ENCODE data around the gene FOXP1. TPM values are rescaled to one million over a fixed set of nuclear protein-coding genes. Genes with fewer than 3 reads are reported as not detected.

The FOXP1 gene
- total and polyA plus RNA-seq, 4 donors = 4.9 to 35.4 (median 32.0) TPM

GRCh38 chr3:71237672-71238071 lies 345.9 kb downstream of the FOXP1 start:
- no peak overlapping the region for H3K4me3 ChIP-seq (ENCODE audit: low read depth in 1 of 3, low read length in 3 of 3)
- WGBS = 89% methylated on average over 5 of the region's 5 CpGs
- no peak for DNase-seq (ENCODE audit: low spot score)
- H3K27me3 ChIP-seq (ENCODE audit: control insufficient read depth in 4 of 4, insufficient read depth in 4 of 4, low read length in 3 of 4) = no peaks in the 10 kb centered on the region
- no peaks in the 10 kb centered on the region for H3K36me3 ChIP-seq (ENCODE audit: control insufficient read depth in 4 of 4, insufficient read depth in 3 of 4, low read depth in 1 of 4, low read length in 3 of 4)
- H3K4me1 ChIP-seq (ENCODE audit: control insufficient read depth in 4 of 4, insufficient read depth in 4 of 4, low read length in 3 of 4) = no peaks in the 10 kb centered on the region
- H3K9ac ChIP-seq (ENCODE audit: low read depth in 1 of 2, low read length in 2 of 2) = no peak overlapping the region
- TF ChIP-seq CTCF (IDR thresholded peaks at IDR 0.05; ENCODE audit: low read depth, low read length, missing input control) (no peak), GABPA (IDR thresholded peaks at IDR 0.05 in 1 of 2, conservative IDR thresholded peaks at IDR 0.05 in 1 of 2) (no peak), ATF3 (IDR thresholded peaks at IDR 0.05) (no peak), ZBTB33 (IDR thresholded peaks at IDR 0.05) (no peak), REST (IDR thresholded peaks at IDR 0.05) (no peak), HNF4G (IDR thresholded peaks at IDR 0.05) (no peak), JUND (IDR thresholded peaks at IDR 0.05) (no peak)
- no peak overlapping the region for H3K27ac ChIP-seq (ENCODE audit: low read depth in 1 of 2, low read length in 2 of 2)
- H3K9me3 ChIP-seq (ENCODE audit: control insufficient read depth in 4 of 4, low read length in 3 of 4) = no peaks in the 10 kb centered on the region

GRCh38 chr3:71235846-71236245 lies 347.7 kb downstream of the FOXP1 start:
- TF ChIP-seq CTCF (IDR thresholded peaks at IDR 0.05; ENCODE audit: low read depth, low read length, missing input control) (no peak), NR2F2 (IDR thresholded peaks at IDR 0.05) (no peak), MAX (IDR thresholded peaks at IDR 0.05) (no peak), HNF4G (IDR thresholded peaks at IDR 0.05) (no peak), JUND (IDR thresholded peaks at IDR 0.05) (no peak), YY1 (IDR thresholded peaks at IDR 0.05) (no peak), FOXA1 (IDR thresholded peaks at IDR 0.05) (no peak), TAF1 (conservative IDR thresholded peaks at IDR 0.05) (no peak)
- no peak overlapping the region for H3K4me3 ChIP-seq (ENCODE audit: low read depth in 1 of 3, low read length in 3 of 3)
- DNase-seq (ENCODE audit: low spot score) = no peak
- no peak overlapping the region for H3K9ac ChIP-seq (ENCODE audit: low read depth in 1 of 2, low read length in 2 of 2)
- no peaks in the 10 kb centered on the region for H3K27me3 ChIP-seq (ENCODE audit: control insufficient read depth in 4 of 4, insufficient read depth in 4 of 4, low read length in 3 of 4)
- no peak overlapping the region for H3K27ac ChIP-seq (ENCODE audit: low read depth in 1 of 2, low read length in 2 of 2)
- H3K4me1 ChIP-seq (ENCODE audit: control insufficient read depth in 4 of 4, insufficient read depth in 4 of 4, low read length in 3 of 4) = no peaks in the 10 kb centered on the region
- no peaks in the 10 kb centered on the region for H3K36me3 ChIP-seq (ENCODE audit: control insufficient read depth in 4 of 4, insufficient read depth in 3 of 4, low read depth in 1 of 4, low read length in 3 of 4)
- H3K9me3 ChIP-seq (ENCODE audit: control insufficient read depth in 4 of 4, low read length in 3 of 4) = no peaks in the 10 kb centered on the region
- WGBS = 95% methylated on average over 3 of the region's 3 CpGs
